ENCODE measurements around the gene CLMN. TPM values are rescaled to one million over a fixed set of nuclear protein-coding genes. Genes with fewer than 3 reads are reported as not detected.
"Not testable (repeated sequence)": the region's sequence is repeated elsewhere in the genome, so short reads cannot be mapped to it uniquely, and the experiment has no call there.

The CLMN gene
- total RNA-seq, 3 donors from 2014 or later (not counting 1 experiment from before 2014, with no cell fraction given) = 0.80 to 2.0 (median 1.8) TPM

DNA sequence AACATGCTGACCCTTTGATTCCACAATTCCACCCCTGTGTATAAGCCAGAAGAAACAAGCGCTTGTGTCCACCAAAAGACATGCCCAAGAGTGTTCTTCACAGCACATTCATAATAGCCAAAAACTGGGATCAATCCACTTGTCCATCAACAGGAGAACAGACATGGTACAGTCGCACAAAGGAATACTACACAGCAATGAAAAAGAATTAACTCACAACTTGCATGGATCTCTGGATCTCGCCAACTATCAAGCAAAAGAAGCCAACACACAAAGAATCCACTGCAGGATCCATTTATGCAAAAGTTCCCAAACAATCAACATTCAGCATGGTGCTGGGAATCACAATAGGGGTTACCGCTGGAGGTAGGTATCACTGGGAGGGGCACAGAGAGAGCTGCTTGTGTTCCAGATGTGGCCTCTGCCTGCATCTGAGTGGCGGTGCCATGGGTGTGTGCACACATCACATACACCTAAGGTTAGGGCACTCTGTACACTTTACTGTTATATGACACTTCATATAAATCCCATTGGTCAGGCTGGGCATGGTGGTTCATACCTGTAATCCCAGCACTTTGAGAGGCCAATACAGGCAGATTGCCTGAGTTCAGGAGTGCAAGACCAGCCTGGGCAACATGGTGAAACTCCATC, 30.9 kb downstream of the CLMN start:
- DNase-seq = no peak
- H3K27me3 ChIP-seq (ENCODE audit: control insufficient read depth, insufficient read depth, low read length) = no peaks in the 10 kb centered on the region
- H3K36me3 Mint-ChIP-seq = no peaks in the 10 kb centered on the region
- TF ChIP-seq, protein P1, sequence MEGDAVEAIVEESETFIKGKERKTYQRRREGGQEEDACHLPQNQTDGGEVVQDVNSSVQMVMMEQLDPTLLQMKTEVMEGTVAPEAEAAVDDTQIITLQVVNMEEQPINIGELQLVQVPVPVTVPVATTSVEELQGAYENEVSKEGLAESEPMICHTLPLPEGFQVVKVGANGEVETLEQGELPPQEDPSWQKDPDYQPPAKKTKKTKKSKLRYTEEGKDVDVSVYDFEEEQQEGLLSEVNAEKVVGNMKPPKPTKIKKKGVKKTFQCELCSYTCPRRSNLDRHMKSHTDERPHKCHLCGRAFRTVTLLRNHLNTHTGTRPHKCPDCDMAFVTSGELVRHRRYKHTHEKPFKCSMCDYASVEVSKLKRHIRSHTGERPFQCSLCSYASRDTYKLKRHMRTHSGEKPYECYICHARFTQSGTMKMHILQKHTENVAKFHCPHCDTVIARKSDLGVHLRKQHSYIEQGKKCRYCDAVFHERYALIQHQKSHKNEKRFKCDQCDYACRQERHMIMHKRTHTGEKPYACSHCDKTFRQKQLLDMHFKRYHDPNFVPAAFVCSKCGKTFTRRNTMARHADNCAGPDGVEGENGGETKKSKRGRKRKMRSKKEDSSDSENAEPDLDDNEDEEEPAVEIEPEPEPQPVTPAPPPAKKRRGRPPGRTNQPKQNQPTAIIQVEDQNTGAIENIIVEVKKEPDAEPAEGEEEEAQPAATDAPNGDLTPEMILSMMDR (IDR thresholded peaks at IDR 0.05) = no peak
- 91% methylated on average over 5 of the region's 5 CpGs for WGBS (ENCODE audit: insufficient coverage)
- no peak overlapping the region for H3K27ac Mint-ChIP-seq
- H3K4me1 ChIP-seq (ENCODE audit: control insufficient read depth, insufficient read depth, low read length) = peaks cover 7% of the 10 kb centered on the region
- H3K27me3 Mint-ChIP-seq (ENCODE audit: low read depth in 2 of 2) = peaks cover 0 to 2% of the 10 kb centered on the region in 2 donors
- no peak for ATAC-seq
- no peak overlapping the region for H3K4me3 ChIP-seq (ENCODE audit: low read length)
- H3K9me3 ChIP-seq (ENCODE audit: control insufficient read depth, insufficient read depth, low read length) = no peaks in the 10 kb centered on the region
- H3K27ac ChIP-seq (ENCODE audit: low read length) = no peak overlapping the region
- H3K4me3 Mint-ChIP-seq = no peak overlapping the region
- no peaks in the 10 kb centered on the region for H3K4me1 Mint-ChIP-seq
- no peaks in the 10 kb centered on the region for H3K9me3 Mint-ChIP-seq
- H3K36me3 ChIP-seq (ENCODE audit: control insufficient read depth, insufficient read depth, low read length) = no peaks in the 10 kb centered on the region
- intact Hi-C loops (cut with micrococcal nuclease) = no loop called here

DNA sequence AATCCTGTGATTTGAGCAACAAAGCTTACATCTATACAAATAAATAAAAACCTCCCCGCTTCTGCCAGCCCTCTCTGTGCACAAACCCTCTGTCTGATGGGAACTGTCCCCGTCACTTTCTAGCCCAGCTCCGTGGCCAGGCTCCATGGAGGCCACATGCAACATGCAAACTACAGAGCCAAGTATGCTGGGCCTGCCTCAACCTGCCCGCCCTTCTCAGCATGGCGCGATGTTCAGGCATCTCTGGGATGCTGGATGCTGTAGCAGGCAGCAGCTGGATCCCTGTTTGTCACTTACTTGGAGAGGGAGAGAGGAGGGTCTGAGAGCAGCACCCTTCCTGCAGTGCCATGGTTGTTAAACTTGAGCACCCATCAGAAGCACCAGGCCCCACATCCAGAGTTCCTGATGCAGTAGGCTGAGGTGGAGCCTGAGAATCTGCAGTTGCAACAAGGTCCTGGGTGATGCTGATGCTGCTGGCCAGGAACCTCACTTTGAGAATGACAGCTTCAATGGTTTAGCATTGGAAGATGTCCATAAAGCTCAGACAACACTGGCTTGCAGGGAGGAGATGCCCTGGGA, 32.4 kb downstream of the CLMN start:
- no peak overlapping the region for H3K4me3 ChIP-seq (ENCODE audit: low read length)
- DNase-seq (no peak), ATAC-seq (no peak)
- no peak overlapping the region for H3K4me3 Mint-ChIP-seq
- H3K27me3 Mint-ChIP-seq (ENCODE audit: low read depth in 2 of 2) = peaks cover 0 to 5% of the 10 kb centered on the region in 2 donors
- no peaks in the 10 kb centered on the region for H3K4me1 Mint-ChIP-seq
- H3K27me3 ChIP-seq (ENCODE audit: control insufficient read depth, insufficient read depth, low read length) = no peaks in the 10 kb centered on the region
- no peak overlapping the region for H3K27ac Mint-ChIP-seq
- no peaks in the 10 kb centered on the region for H3K36me3 Mint-ChIP-seq
- TF ChIP-seq, protein P1 (IDR thresholded peaks at IDR 0.05) = no peak
- peaks cover 7% of the 10 kb centered on the region for H3K4me1 ChIP-seq (ENCODE audit: control insufficient read depth, insufficient read depth, low read length)
- 91% methylated on average over 6 of the region's 6 CpGs for WGBS (ENCODE audit: insufficient coverage)
- no peaks in the 10 kb centered on the region for H3K9me3 ChIP-seq (ENCODE audit: control insufficient read depth, insufficient read depth, low read length)
- intact Hi-C loops (cut with micrococcal nuclease) = no loop called here
- no peaks in the 10 kb centered on the region for H3K36me3 ChIP-seq (ENCODE audit: control insufficient read depth, insufficient read depth, low read length)
- H3K9me3 Mint-ChIP-seq = no peaks in the 10 kb centered on the region
- H3K27ac ChIP-seq (ENCODE audit: low read length) = no peak overlapping the region

DNA sequence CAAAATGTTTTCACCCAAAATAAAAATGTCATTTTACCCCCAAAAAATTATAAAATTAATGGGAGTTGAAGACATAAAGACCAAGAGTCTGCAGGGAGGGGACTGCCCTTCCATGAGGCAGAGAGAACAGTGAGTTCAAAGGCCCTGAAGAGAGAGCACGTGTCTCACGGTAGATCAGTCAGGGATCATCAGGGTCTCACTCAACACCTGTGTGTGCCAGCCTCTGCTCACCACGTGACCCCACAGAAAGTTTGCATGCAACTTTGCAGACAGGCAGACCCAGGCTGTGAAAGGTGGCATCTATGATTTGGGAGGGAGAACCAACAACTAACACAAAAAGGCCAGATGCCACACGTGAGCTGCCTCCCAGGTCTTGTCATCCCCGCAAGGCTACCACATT, 33.1 kb downstream of the CLMN start:
- Histone ChIP-seq H3K4me3 (ENCODE audit: low read length) (no peak overlapping the region), H3K36me3 (ENCODE audit: control insufficient read depth, insufficient read depth, low read length) (no peaks in the 10 kb centered on the region), H3K4me1 (ENCODE audit: control insufficient read depth, insufficient read depth, low read length) (peaks cover 6% of the 10 kb centered on the region), H3K9me3 (ENCODE audit: control insufficient read depth, insufficient read depth, low read length) (no peaks in the 10 kb centered on the region), H3K27me3 (ENCODE audit: control insufficient read depth, insufficient read depth, low read length) (no peaks in the 10 kb centered on the region), H3K27ac (ENCODE audit: low read length) (no peak overlapping the region)
- intact Hi-C loops (cut with micrococcal nuclease) = no loop called here
- H3K4me3 Mint-ChIP-seq = no peak overlapping the region
- DNase-seq = no peak
- no peaks in the 10 kb centered on the region for H3K4me1 Mint-ChIP-seq
- no peaks in the 10 kb centered on the region for H3K36me3 Mint-ChIP-seq
- no peak for ATAC-seq
- peaks cover 0 to 5% of the 10 kb centered on the region in 2 donors for H3K27me3 Mint-ChIP-seq (ENCODE audit: low read depth in 2 of 2)
- H3K27ac Mint-ChIP-seq = no peak overlapping the region
- 76% methylated on average over 5 of the region's 5 CpGs for WGBS (ENCODE audit: insufficient coverage)
- TF ChIP-seq, protein P1 (IDR thresholded peaks at IDR 0.05) = no peak
- H3K9me3 Mint-ChIP-seq = no peaks in the 10 kb centered on the region

DNA sequence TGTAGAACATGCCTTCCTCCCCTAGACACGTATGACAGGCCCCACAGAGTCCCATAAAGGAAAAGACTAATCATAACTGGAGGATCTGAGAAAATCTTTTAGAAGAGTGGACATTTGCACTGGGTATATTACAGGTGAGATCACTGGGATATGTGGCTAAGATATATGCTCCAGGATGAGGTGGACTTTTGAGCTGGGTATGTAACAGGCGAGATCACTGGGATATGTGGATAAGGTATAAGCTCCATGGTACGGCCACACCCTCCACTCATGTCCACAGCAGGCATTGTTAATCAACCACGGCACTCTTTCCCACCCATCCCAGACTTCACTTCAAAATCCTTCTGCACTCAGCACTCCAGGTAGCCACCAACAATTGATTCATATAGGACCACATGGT, 34.1 kb downstream of the CLMN start:
- WGBS (ENCODE audit: insufficient coverage) = 85% methylated on average over 3 of the region's 4 CpGs
- Mint-ChIP-seq H3K4me3 (no peak overlapping the region), H3K9me3 (no peaks in the 10 kb centered on the region), H3K36me3 (no peaks in the 10 kb centered on the region), H3K27ac (no peak overlapping the region), H3K4me1 (no peaks in the 10 kb centered on the region), H3K27me3 (ENCODE audit: low read depth in 2 of 2) (peaks cover 0 to 5% of the 10 kb centered on the region in 2 donors)
- H3K9me3 ChIP-seq (ENCODE audit: control insufficient read depth, insufficient read depth, low read length) = no peaks in the 10 kb centered on the region
- H3K4me1 ChIP-seq (ENCODE audit: control insufficient read depth, insufficient read depth, low read length) = no peaks in the 10 kb centered on the region
- TF ChIP-seq, protein P1 (IDR thresholded peaks at IDR 0.05) = no peak
- no peaks in the 10 kb centered on the region for H3K36me3 ChIP-seq (ENCODE audit: control insufficient read depth, insufficient read depth, low read length)
- H3K27me3 ChIP-seq (ENCODE audit: control insufficient read depth, insufficient read depth, low read length) = no peaks in the 10 kb centered on the region
- H3K27ac ChIP-seq (ENCODE audit: low read length) = no peak overlapping the region
- H3K4me3 ChIP-seq (ENCODE audit: low read length) = no peak overlapping the region
- ATAC-seq = no peak
- DNase-seq = no peak
- intact Hi-C loops (cut with micrococcal nuclease) = no loop called here

DNA sequence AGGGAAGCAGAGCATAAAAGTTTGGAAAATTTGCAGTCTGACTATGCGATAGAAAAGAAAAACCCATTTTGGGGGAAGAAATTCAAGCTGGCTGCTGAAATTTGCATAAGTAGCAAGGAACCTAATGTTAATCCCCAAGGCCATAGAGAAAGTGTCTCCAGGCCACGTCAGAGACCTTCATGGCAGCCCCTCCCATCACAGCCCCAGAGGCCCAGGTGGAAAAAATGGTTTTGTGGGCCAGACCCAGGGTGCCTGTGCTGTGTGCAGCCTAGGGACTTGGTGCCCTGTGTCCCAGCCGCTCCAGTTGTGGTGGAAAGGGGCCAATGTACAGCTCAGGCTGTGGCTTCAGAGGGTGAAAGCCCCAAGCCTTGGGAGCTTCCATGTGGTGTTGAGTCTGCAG, 35.9 kb downstream of the CLMN start:
- DNase-seq; intact Hi-C loops (cut with micrococcal nuclease); H3K27me3 Mint-ChIP-seq (ENCODE audit: low read depth in 2 of 2); H3K4me1 ChIP-seq (ENCODE audit: control insufficient read depth, insufficient read depth, low read length); H3K27ac ChIP-seq (ENCODE audit: low read length); H3K36me3 Mint-ChIP-seq; H3K4me3 Mint-ChIP-seq; H3K9me3 Mint-ChIP-seq; H3K36me3 ChIP-seq (ENCODE audit: control insufficient read depth, insufficient read depth, low read length); H3K9me3 ChIP-seq (ENCODE audit: control insufficient read depth, insufficient read depth, low read length); H3K4me3 ChIP-seq (ENCODE audit: low read length); ATAC-seq; H3K4me1 Mint-ChIP-seq; H3K27me3 ChIP-seq (ENCODE audit: control insufficient read depth, insufficient read depth, low read length); H3K27ac Mint-ChIP-seq: not testable (repeated sequence)
- WGBS (ENCODE audit: insufficient coverage) = 87% methylated on average over 3 of the region's 3 CpGs

All from natural killer cell (primary cell).